KOPT-K1 (cell line): ENCODE data around the gene POLR3A.

Source experiments
- H3K27ac ChIP-seq: fragments of 200-600 bp; sonication (generic); 2 replicates; pipeline ENCODE4 v1.5.1; 2016; ENCODE audit warnings: antibody characterized with exemption, mild to moderate bottlenecking, low read depth, low read length; ENCODE audit not compliant: poor library complexity, severe bottlenecking
- H3K36me3 ChIP-seq: fragments of 200-600 bp; sonication (generic); 2 replicates; pipeline ENCODE4 v1.5.1; 2017; ENCODE audit warnings: antibody characterized with exemption, mild to moderate bottlenecking, low read length, moderate library complexity; ENCODE audit not compliant: insufficient read depth
- H3K9me3 ChIP-seq: fragments of 200-600 bp; sonication (generic); 2 replicates; pipeline ENCODE4 v1.5.1; 2017; ENCODE audit warnings: antibody characterized with exemption, low read length, mild to moderate bottlenecking; ENCODE audit not compliant: insufficient read depth, poor library complexity, severe bottlenecking

POLR3A gene

DNA sequence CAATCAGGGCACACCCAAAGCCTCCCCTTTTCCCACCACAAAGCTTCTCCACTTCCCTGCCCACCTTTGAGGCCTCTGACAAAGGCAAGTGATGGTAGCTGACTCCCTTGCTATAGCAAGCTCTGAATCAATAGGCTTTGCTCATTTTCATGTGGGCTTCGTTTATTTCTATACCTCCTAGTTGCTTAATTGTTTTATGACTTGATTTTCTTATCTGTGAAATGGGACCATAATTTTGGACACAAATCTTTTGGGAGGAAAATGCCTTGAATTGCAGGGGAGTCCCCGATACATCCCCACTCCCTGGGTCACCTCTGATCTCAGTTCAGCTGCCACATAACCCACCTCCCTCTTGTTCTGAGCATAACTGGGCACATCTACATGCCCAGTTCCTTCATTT is 89.1 kb downstream of the POLR3A start:
- Histone ChIP-seq H3K9me3 (no peaks in the 10 kb centered on the region), H3K36me3 (no peaks in the 10 kb centered on the region), H3K27ac (no peak overlapping the region)

DNA sequence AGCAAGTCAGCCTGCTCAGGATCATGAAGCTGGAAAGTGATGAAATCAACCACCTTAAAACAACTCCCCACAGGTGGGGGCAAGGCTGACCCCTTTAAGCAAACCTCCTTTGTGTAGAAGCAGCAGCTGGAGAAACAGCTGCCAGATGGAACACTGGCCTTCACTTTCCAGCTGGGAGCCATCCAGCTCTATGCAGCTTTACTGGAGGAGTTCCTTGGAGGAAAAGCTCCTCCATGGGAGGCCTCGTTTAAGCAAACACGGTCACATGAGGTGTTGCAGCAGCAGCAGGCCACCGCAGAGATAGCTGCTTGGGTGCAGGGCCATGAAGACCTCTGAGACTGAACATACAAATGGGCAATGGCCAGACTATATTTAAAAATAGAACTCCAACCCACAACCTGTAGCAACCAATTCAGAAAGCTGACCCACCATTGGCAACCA is 89.7 kb downstream of the POLR3A start:
- no peak overlapping the region for H3K27ac ChIP-seq
- no peaks in the 10 kb centered on the region for H3K36me3 ChIP-seq
- H3K9me3 ChIP-seq, result no peaks in the 10 kb centered on the region

DNA sequence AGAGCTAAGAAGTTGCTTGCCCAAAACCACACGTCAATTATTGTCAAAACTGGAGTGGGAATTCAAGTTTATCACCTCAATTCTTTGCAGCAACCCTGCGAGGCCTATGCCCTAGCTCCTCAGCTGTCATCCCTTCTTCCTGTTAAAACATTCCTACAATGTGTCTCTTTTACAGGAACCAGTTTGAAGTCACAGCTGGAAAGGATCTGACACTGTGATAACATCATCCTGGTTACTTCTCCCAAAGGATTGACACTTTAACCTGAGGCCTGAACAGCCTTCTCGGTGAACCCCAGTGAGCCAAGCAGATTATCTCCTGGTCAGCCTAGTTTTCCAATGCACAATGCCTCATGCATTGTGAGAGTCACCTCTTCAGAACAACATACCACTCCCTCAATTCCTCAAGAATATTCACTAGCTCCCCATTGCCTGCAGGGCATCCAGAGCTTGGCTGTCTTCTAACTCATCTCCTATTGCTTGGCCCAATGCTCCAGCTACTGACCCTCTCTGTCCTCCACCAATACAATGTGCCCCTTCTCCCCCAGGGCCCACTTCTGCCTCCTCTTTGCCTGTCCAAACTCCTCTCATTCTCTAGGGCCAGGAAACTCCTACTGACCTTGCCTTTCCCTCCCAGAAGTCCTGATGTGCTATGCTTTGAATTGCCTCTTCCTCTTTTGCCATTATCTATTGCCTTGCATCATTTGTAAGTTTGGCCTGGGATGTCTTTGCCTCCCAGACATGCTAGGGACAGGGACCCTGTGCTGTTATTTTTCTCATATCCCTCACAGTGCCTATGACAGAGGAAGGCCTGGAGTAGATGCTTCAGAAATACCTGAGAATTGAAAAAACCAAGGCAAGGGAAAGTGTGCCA is 92.4 kb downstream of the POLR3A start:
- Histone ChIP-seq H3K27ac (no peak overlapping the region), H3K36me3 (no peaks in the 10 kb centered on the region), H3K9me3 (no peaks in the 10 kb centered on the region)

DNA sequence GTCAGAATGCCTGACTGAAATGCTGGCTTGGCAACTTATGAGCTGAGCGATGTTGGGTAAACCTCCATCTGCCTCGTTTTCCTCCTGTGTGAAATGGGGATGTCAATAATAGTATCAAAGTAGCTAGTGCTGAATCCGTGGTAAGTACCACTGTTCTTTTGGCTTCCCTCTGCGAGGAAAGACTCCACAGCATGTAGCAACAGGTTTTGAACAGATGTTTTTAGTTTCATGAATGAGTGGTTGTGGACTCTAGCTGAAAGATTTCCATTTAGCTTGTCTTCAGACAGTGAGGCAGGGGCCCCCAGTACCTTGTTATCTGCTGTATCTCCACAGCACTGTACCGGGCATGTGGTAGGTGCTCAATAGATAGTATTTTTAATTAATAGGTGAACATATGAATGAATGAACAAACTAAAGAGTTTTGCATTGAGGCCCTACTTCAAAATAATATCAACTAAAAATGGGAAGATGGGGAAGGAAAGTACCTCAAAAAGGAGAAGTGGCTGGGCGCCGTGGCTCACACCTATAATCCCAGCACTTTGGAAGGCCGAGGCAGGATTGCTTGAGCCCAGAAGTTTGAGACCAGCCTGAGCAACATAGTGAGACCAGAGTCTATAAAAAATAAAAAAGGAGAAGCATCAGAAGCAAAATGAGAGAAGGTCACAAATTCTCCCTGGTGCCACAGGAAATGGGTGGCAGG is 97.1 kb downstream of the POLR3A start:
- Histone ChIP-seq H3K36me3 (no peaks in the 10 kb centered on the region), H3K27ac (no peak overlapping the region), H3K9me3 (no peaks in the 10 kb centered on the region)

DNA sequence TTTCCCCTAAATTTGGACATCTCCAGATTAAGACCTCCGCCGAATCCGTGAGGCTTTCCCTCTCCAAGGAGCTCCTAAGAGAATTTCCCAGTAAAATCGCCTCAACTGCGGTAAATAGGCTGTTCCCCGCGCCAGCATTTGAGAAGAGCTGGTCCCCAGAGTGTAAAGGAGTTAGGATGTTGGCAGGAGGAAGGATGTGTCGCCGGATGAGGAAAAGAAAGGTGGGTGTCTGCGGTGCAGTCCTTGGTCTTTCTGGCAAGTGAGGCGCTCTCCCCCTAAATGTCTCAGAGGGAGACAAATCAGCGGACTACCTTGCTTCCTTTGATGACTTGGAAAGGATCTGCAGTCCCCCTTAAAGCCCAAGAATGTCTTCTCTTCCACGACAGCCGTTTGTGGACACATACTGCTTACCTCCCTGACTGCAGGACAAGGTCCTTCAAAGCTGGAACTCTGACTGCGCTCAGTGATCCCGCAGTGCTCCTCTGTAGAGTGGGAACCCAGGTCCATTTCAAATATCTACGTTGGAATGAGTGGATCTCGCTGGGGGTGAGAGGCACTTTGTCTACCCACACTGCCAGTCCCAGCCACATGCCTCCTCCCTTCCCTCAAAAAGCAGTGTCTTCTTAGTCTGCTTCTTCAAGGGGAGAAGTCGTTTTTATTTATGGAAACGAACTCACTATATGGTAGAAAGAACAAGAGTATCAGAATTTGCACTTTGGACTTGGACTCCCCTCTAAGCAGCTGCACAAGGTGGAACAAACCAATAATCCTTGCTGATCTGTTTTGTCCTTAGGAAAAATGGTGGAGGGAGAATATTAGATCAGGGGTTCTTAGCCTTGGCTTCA is 101.7 kb downstream of the POLR3A start:
- no peaks in the 10 kb centered on the region for H3K36me3 ChIP-seq
- H3K9me3 ChIP-seq, result no peaks in the 10 kb centered on the region
- H3K27ac ChIP-seq, result no peak overlapping the region

DNA sequence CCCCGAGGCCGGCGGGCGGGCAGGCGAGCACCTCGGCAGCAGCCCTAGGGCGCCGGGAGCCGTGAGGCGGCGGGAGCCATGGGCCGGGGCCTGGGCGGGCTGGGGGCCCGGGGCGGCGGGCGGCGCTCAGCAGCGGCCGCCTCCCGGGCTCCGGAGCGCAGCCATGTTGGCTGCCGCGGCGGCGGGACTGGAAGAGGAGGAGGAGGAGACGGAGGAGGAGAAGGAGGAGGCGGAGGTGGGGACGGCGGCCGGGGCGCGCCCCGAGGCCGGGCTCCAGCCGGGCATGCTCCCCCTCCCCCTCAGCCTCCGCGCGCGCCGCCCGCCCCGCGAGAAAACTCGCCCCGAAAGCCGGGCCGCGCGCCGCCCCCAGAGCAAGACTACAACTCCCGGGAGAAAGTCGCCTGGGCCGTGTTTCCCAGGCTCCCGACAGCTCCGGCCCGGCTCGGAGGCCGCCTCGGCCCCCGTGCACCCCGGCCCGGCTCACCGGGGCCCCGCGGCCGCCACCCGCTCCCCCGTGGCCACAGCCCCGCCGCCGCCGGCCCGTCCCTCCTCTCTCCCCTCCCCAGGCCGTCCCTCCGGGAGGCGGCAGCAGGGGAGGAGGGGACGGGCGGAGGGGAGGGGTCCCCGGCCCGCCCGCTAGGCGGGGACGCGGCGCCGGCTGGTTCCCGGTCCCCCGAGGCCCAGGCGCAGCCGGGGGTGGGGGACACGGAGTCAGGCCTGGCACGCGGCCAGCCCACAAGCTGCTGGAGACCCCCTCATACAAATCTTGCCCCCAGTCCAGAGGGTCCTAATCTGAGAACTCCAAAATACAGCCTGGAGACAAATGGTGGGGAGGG is 102.5 kb downstream of the POLR3A start, which contains the start of gene DLG5:
Gene DLG5, minus strand, starts transcription at position 190 of the 836 bp plus-strand sequence. CDS start 235 bp downstream, outside the sequence.
- no peaks in the 10 kb centered on the region; the same call in 1 of the 2 replicates for H3K36me3 ChIP-seq
- H3K27ac ChIP-seq, result peak within 1 kb of the TSS; percentile 53
- no peaks in the 10 kb centered on the region for H3K9me3 ChIP-seq

DNA sequence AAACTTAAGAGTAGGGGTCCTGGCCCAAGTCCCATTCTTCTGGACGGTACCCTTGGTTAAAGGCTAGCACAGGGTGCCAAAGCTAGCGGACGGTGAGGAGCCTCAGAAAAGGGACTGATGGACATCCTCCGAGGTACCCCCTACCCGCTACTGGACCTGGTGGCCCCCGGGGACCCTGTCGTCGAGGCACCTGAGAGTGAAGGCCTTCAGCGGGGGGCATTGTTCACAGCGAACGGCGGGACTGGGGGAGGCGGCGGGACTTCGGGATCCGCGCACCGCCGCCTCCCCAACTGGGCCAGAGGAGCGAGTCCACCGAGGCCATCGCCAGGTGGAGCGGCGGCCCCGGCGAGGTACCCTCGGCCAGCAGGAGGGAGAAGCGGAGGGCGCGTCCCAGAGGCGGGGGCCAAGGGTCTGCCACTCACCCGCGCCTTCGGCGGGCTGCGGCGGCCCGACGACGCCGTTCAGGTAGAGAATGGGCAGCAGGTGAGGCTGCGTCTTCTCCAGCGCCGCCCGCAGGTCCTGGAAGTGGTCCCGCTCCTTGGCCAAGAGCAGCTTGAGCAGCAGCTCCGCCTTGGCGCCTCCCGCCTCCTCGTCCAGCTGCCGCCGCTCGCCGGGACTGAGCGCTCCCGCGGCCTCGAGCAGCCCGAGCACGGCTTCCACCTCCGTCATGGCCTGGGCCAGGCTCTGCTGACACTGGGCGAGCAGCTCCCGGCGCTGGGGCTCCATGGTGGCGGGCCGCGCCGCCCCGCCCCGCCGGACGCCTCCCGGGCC is 103.3 kb downstream of the POLR3A start:
- H3K9me3 ChIP-seq, result no peaks in the 10 kb centered on the region
- no peaks in the 10 kb centered on the region; the same call in 1 of the 2 replicates for H3K36me3 ChIP-seq
- peak overlapping the region; percentile 53 for H3K27ac ChIP-seq

DNA sequence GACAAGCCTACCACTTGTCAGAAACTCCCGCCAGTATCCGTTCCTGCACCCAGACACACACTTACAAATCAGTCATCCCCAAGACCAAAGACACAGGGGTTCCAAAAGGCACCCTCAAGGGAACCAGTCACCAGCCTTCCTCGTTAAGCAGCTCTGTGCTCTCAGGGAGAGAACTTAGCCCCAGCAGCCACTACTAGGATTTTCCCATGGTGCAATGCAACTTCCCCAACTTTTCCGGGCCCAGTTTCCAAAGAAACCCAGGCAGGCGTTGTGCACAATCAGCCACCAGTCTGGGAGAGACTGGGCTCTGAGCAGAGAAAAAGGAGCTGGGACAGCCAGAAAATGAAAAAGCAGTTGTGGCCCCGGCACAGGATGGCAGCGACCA is 103.9 kb downstream of the POLR3A start:
- Histone ChIP-seq H3K9me3 (no peaks in the 10 kb centered on the region), H3K36me3 (no peaks in the 10 kb centered on the region; the same call in 1 of the 2 replicates), H3K27ac (peak overlapping the region; percentile 53)

DNA sequence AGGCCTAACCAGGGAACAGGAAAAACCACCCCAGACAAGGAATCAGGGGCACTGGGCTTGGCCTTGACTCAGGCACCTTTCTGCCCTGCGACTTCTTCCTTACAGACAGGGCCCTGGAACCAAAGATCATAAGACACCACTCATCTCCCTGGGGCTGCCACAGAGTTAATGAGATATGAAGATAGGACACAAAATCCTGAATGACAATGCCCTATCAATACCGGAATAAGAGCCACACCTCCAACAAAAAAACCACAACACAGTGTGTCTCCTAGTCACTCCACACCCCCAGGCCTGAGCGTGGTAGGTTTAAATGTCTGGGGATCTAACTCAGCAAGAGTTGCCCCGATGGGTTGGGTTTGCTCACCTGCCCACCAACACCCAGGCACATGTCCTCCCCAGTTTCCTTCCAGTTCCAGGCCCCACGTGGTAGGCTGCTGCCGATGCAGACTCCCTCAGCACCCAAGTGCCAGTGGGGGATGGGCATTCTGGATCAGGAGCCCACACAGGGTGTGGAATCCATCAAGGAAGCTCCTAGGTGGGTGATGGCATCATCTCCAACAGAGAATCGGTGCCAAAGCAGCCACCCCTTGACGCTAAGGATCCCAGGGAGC is 106.6 kb downstream of the POLR3A start:
- Histone ChIP-seq H3K27ac (no peak overlapping the region), H3K9me3 (no peaks in the 10 kb centered on the region), H3K36me3 (no peaks in the 10 kb centered on the region; the same call in 1 of the 2 replicates)

DNA sequence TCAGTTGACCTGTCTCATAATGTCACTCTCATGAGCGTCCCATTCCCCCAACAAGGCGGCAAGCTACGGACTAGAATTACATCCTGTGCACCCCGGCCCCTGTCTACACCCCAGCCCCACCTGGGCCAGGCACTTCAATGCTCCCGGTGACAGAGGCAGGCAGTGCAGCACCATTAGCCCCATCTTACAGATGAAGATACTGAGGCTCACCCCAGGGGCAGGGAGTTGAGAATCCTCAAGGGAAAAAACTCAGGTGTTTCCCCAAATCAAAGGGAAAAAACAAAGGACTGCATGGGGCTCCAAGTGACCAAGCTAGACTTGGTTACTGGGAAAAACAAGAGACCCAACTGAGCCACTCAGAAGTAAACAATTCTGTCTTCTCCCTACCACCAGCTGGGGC is 107.3 kb downstream of the POLR3A start:
- Histone ChIP-seq H3K9me3 (no peaks in the 10 kb centered on the region), H3K27ac (no peak overlapping the region), H3K36me3 (no peaks in the 10 kb centered on the region; the same call in 1 of the 2 replicates)

DNA sequence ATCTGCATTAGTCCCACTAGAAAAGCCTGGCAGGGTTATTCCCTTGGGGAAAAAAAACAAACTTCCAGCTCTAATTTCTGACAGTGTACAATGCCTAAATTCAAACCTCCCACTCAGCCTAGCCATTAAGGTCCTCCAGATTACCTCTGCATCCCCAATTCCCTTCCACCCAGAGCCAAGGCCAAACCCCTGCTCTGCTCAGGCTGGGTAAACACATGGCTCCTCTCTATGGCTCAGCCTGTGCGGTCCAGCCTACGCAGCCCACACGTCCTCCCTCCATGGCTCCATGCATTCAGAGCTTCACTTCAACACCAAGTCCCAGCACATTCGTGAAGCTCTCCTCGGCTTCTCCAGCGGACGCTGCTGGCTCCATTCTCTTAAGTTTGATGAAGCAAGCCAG is 107.9 kb downstream of the POLR3A start:
- no peak overlapping the region for H3K27ac ChIP-seq

DNA sequence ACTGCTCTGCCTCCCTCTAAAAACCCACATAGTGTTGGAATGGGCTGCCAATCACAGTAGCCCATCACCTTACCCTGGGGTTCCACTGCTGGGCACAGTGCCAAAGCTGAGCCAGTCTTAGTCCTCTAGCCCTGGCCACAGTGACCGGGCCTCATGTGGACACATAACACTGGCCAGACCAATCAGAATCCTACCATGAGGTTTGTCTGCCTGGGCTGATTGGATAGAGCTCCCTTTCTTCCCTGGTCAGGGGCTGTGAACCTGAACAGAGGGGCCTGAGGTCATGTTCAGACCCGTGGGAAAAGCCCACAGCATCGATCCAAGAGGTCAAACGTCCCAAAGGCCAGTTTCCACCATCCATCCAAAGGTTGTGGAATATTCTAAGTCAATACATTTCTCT is 108.8 kb downstream of the POLR3A start:
- Histone ChIP-seq H3K9me3 (no peaks in the 10 kb centered on the region), H3K36me3 (no peaks in the 10 kb centered on the region; the same call in 1 of the 2 replicates), H3K27ac (no peak overlapping the region)

More for the DNA sequence above, 107.9 kb downstream of the POLR3A start:
- Histone ChIP-seq H3K36me3 (no peaks in the 10 kb centered on the region; the same call in 1 of the 2 replicates), H3K9me3 (no peaks in the 10 kb centered on the region)

DNA sequence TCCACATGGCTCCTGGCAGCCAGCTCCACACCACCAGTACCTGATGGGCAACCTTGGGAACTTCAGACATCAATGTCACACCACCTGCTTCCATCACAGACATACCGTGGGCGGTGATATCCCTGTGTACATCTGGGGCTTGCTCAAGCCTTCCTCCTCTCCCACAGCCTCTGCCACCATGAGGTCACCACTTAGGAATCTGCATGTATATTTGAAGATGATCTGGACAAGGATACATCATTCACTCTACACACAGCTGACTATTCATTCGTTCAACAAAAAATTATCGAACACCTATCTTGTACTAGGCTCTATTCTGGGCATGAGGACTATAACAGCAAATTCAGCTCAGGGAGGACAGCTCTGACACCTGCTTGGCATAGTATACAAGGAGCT is 109.6 kb downstream of the POLR3A start:
- no peak overlapping the region for H3K27ac ChIP-seq
- H3K36me3 ChIP-seq, result no peaks in the 10 kb centered on the region; the same call in 1 of the 2 replicates
- H3K9me3 ChIP-seq, result no peaks in the 10 kb centered on the region
